Naive B cell (primary cell): ENCODE results near the gene C10orf95. TPM values are rescaled to one million over a fixed set of nuclear protein-coding genes. Genes with fewer than 3 reads are reported as not detected.
A peak's percentile ranks its signal among the peaks of the same experiment; 100 is the strongest.

Experiments used
- ATAC-seq, 2 donors: fragments of 150-1000 bp; cut with Tn5 transposase; 2 replicates each; pipeline ENCODE4 v1.10.0; 2021; ENCODE audit warnings: low read depth in 2 of 2, mild to moderate bottlenecking in 2 of 2, moderate library complexity in 2 of 2
- DNase-seq: peaks from one replicate; pipeline ENCODE4 v3.0.0; 2022
- H3K27ac Mint-ChIP-seq, 6 donors: one replicate each; pipeline ENCODE4 v1.8.0; 2020 to 2022; ENCODE audit warnings: mild to moderate bottlenecking in 6 of 6, mixed read lengths in 6 of 6, moderate library complexity in 5 of 6, inconsistent platforms in 2 of 6
- H3K27me3 Mint-ChIP-seq, 3 donors: one replicate each; pipeline ENCODE4 v1.8.0; 2021 to 2022; ENCODE audit warnings: mixed read lengths in 3 of 3, mild to moderate bottlenecking in 1 of 3
- H3K36me3 Mint-ChIP-seq, 2 donors: one replicate each; pipeline ENCODE4 v1.8.0; 2020 to 2022; ENCODE audit warnings: mixed read lengths in 2 of 2, inconsistent platforms in 1 of 2, mild to moderate bottlenecking in 1 of 2
- H3K4me1 Mint-ChIP-seq, 3 donors: one replicate each; pipeline ENCODE4 v1.8.0; 2020 to 2022; ENCODE audit warnings: mixed read lengths in 3 of 3, inconsistent platforms in 1 of 3, mild to moderate bottlenecking in 1 of 3, moderate library complexity in 1 of 3
- H3K4me3 Mint-ChIP-seq, 8 donors: one replicate each; pipeline ENCODE4 v1.8.0; 2020 to 2022; ENCODE audit warnings: mild to moderate bottlenecking in 8 of 8, mixed read lengths in 8 of 8, moderate library complexity in 8 of 8, inconsistent platforms in 2 of 8
- H3K9me3 Mint-ChIP-seq, 7 donors: one replicate each; pipeline ENCODE4 v1.8.0; 2020 to 2022; ENCODE audit warnings: mixed read lengths in 7 of 7, mild to moderate bottlenecking in 5 of 7, inconsistent platforms in 2 of 7, moderate library complexity in 1 of 7
- polyA plus RNA-seq, 6 donors: library from polyadenylated mRNA; unstranded; fragments of 300-500 nt; fragmentation: Illumina TruSeq; gene quantifications; one replicate each; pipeline ENCODE4 v1.2.3, GENCODE V29; 2021; ENCODE audit warnings: low read depth in 6 of 6

The C10orf95 gene
- polyA plus RNA-seq, 6 donors from 2014 or later, result 0.29 to 1.9 (median 0.99) TPM

- peak overlapping the region in 4 of 8 donors; percentile 15 to 29 (median 22) for H3K4me3 Mint-ChIP-seq
- no peaks in the 10 kb centered on the region for H3K9me3 Mint-ChIP-seq
- H3K27me3 Mint-ChIP-seq, result peaks cover 0 to under 1% (median 0%) of the 10 kb centered on the region in 3 donors
- no peaks in the 10 kb centered on the region for H3K36me3 Mint-ChIP-seq
- no peak overlapping the region for H3K27ac Mint-ChIP-seq
- H3K4me1 Mint-ChIP-seq, result peaks cover 33 to 48% (median 45%) of the 10 kb centered on the region in 3 donors
- ATAC-seq (no peak), DNase-seq (no peak)
Measured at GRCh38 chr10:102424145-102424544, 27.2 kb downstream of the C10orf95 start.

DNA sequence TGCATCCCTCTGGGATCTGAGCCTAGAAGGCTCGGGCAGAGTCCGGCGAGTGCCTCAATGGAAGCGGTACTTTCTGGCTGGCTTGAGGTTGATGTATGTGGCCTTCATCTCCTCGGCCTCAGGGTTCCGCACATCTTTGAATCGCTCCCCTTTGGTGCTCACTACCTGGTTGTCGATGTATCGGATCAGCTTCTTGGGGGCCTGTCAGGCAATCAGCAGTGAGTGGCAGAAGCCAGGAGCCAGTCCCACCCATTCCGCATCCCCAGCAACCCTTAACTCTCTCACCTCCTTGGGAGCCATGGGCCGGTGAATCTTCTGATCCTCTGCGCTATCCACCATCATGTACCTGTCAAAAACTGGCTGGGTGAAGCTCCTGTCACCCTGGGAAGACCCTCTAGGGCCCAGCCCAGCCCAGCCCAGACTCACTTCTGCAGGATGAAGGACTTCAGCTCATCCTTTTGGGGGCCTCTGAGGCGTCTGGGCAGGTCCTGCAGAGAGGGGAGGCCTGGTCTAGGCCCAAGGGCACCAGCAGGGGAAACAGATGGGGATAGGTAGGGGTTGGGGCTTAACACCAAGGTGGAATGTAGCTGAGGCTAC, 27.9 kb downstream of the C10orf95 start:
- Mint-ChIP-seq H3K9me3 (no peaks in the 10 kb centered on the region), H3K4me1 (peaks cover 36 to 51% (median 49%) of the 10 kb centered on the region in 3 donors), H3K4me3 (peak overlapping the region in 5 of 8 donors; percentile 47 to 99 (median 94)), H3K27ac (peak overlapping the region in 3 of 6 donors; percentile 26 to 86 (median 34)), H3K27me3 (peaks cover 0 to 6% (median under 1%) of the 10 kb centered on the region in 3 donors), H3K36me3 (no peaks in the 10 kb centered on the region)
- DNase-seq, result no peak
- no peak for ATAC-seq

- Mint-ChIP-seq H3K36me3 (no peaks in the 10 kb centered on the region), H3K9me3 (no peaks in the 10 kb centered on the region), H3K4me1 (peaks cover 34 to 55% (median 55%) of the 10 kb centered on the region in 3 donors), H3K4me3 (peak overlapping the region; percentile 88 to 100 (median 99)), H3K27ac (peak overlapping the region in 3 of 6 donors; percentile 20 to 73 (median 69)), H3K27me3 (peaks cover 7 to 14% (median 8%) of the 10 kb centered on the region in 3 donors)
- DNase-seq (peak; percentile 52), ATAC-seq (peak; percentile 15 to 17)
Measured at GRCh38 chr10:102422545-102423129, 28.7 kb downstream of the C10orf95 start.

GRCh38 chr10:102421757-102422512, 29.4 kb downstream of the C10orf95 start:
- H3K27me3 Mint-ChIP-seq, result peaks cover 12 to 22% (median 16%) of the 10 kb centered on the region in 3 donors
- H3K27ac Mint-ChIP-seq, result peak overlapping the region in 4 of 6 donors; percentile 42 to 84 (median 71)
- H3K36me3 Mint-ChIP-seq, result no peaks in the 10 kb centered on the region
- H3K9me3 Mint-ChIP-seq, result no peaks in the 10 kb centered on the region
- peak overlapping the region; percentile 94 to 100 (median 99) for H3K4me3 Mint-ChIP-seq
- ATAC-seq (peak; percentile 3 to 8), DNase-seq (no peak)
- H3K4me1 Mint-ChIP-seq, result peaks cover 28 to 51% (median 51%) of the 10 kb centered on the region in 3 donors

DNA sequence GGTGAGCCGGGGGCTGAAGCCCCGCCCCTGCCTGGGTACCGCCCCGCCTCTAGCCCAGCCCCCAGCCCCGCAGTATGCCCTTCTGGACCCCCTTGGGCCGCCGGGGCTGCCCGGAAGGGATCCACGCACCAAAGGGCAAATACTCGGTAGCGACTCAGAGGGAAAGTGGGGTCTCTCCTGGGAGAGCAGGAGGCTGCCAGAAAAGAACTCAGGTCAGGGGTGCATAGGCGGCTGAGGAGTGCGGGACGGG, 29.9 kb downstream of the C10orf95 start:
- Mint-ChIP-seq H3K27ac (peak overlapping the region in 2 of 6 donors; percentile 61 to 84), H3K9me3 (no peaks in the 10 kb centered on the region), H3K36me3 (no peaks in the 10 kb centered on the region), H3K27me3 (peaks cover 15 to 27% (median 21%) of the 10 kb centered on the region in 3 donors), H3K4me1 (peaks cover 27 to 50% (median 47%) of the 10 kb centered on the region in 3 donors), H3K4me3 (peak overlapping the region; percentile 94 to 100 (median 99))
- DNase-seq, result no peak
- ATAC-seq, result no peak

DNA sequence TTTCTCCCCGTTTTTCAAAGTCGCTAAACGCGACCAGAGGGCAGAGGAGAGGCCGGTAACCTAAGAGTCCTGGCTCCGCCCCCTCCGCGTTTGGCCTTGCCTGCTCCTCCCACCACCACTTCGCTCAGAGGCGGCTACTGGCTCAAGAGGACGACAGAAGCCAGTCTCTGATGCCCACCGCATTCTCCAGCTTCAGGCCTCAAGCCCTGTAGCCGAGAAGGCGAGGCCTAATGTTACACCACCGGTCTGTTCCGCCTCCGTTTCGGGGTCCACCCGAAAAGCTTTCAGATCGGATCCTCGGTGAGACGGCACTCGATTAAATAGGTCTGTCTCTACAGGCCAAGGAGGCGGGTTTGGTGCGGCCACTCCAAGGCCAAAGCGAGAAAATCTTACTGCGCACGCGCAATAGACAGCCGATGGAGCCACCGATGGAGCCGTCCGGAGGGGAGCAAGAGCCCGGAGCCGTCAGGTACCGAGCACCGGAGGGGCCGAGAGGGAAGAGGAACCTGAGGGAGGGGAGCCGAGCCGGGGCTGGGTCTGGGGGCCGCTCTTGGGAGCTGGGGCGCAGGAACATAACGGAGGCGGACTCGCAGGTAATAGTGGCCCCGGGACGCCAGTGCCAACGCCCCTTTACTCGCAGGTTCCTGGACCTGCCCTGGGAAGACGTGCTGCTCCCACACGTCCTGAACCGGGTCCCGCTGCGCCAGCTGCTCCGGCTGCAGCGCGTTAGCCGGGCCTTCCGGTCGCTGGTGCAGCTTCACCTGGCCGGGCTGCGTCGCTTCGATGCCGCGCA, 30.4 kb downstream of the C10orf95 start, which contains the start of gene FBXL15:
Gene FBXL15, plus strand, starts transcription at position 123 of the 793 bp plus-strand sequence. Its CDS starts 294 bp downstream, at position 417.
- Mint-ChIP-seq H3K9me3 (no peaks in the 10 kb centered on the region), H3K36me3 (peaks cover 0 to 4% of the 10 kb centered on the region in 2 donors), H3K27ac (peak within 1 kb of the TSS; percentile 84 to 98 (median 94)), H3K4me1 (peaks cover 26 to 45% (median 42%) of the 10 kb centered on the region in 3 donors), H3K27me3 (peaks cover 18 to 32% (median 26%) of the 10 kb centered on the region in 3 donors), H3K4me3 (peak within 1 kb of the TSS; percentile 94 to 100 (median 99))
- DNase-seq (peak; percentile 96), ATAC-seq (peak; percentile 78 to 81)

- H3K9me3 Mint-ChIP-seq, result no peaks in the 10 kb centered on the region
- H3K36me3 Mint-ChIP-seq, result peaks cover 0 to 7% of the 10 kb centered on the region in 2 donors
- peaks cover 24 to 41% (median 38%) of the 10 kb centered on the region in 3 donors for H3K4me1 Mint-ChIP-seq
- no peak for DNase-seq
- H3K27ac Mint-ChIP-seq, result peak overlapping the region; percentile 84 to 98 (median 94)
- no peak for ATAC-seq
- H3K27me3 Mint-ChIP-seq, result peaks cover 19 to 38% (median 32%) of the 10 kb centered on the region in 3 donors
- peak overlapping the region; percentile 94 to 100 (median 99) for H3K4me3 Mint-ChIP-seq
Measured at GRCh38 chr10:102420181-102420713, 31.1 kb downstream of the C10orf95 start.

DNA sequence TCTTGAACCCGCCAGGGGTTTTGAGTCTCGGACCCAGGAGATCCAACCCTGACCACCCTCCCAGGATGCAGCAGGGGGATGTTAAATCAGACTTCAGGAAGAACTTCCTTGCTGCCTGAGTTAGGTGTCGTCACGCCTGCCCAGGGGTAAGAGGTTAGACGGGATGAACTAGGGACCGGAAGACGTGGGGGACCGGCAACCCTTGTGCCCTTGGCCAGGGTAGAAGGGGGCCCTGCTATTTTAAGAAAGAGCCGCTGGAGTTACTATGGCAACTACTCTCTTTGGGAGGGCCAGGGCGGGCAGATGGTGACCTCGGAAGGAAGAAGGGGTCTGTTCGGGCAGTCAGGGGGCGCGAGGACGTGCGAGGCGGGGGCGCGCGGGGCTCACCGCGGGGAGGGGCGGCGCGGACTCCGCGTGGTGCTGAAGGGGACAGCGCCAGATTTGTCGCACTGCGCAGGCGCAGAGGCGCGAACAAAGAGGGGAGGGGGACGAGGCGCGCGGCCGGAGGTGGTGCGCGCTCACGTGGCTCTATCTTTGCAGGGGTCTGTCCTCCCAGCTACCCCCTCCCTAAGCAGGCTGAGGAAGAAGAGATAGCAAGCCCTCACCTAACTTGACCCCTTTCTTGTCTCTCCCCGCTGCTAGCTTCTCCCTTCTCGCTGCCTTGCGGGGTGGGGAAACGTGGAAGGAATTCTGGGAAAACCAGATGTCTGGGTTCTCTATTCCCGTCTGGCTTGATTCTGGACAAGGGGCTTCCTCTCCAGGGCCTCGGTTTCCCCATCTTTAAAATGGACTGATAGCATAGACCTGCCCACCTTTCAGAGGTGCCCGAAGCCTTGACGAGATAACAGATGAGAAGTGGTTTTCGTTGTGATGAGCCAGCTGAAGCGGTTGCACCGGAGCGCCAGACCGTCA, 31.8 kb downstream of the C10orf95 start:
- peak; percentile 60 for DNase-seq
- Mint-ChIP-seq H3K36me3 (peaks cover 0 to 7% of the 10 kb centered on the region in 2 donors), H3K9me3 (no peaks in the 10 kb centered on the region), H3K27me3 (peaks cover 19 to 44% (median 38%) of the 10 kb centered on the region in 3 donors), H3K27ac (peak overlapping the region in 3 of 6 donors; percentile 41 to 80 (median 60)), H3K4me1 (peaks cover 24 to 43% (median 41%) of the 10 kb centered on the region in 3 donors), H3K4me3 (peak overlapping the region; percentile 94 to 100 (median 99))
- no peak for ATAC-seq

DNA sequence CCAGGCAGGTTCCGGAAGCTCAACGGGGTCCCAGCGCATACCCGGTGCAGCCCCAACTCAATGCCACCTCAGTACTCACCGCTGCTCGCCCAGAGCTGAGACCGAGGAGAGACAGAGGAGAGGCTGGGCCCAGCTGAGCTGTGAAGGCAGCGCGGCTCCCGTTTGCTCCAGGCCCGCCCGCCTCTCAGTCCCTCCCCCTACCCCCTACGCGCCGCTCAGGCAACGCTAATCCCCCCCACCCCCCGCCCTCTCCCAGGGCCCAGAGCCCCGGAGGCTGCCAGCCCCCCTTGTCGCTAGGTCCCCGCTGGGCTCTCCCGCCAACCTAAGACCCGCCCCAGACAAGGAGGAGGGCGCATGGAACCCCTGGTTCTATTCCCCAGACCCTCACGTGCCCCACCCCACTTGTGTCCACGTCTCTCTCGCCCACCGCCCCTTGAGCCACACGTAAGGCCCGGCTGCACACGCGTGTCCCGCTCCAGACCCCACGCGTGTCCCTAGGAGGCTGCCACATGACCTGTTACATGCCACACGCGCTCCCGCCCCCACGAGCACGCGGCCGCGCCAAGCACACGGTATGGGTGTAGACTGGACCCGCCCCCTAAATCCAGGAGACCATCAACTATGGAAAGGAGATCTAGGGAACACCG, 32.6 kb downstream of the C10orf95 start, which contains the start of gene PSD:
Gene PSD, minus strand, starts transcription at position 164 of the 647 bp plus-strand sequence. CDS start 1,747 bp downstream, outside the sequence.
- H3K4me1 Mint-ChIP-seq, result peaks cover 24 to 43% (median 41%) of the 10 kb centered on the region in 3 donors
- H3K27ac Mint-ChIP-seq, result peak within 1 kb of the TSS in 3 of 6 donors; percentile 41 to 80 (median 60)
- H3K9me3 Mint-ChIP-seq, result no peaks in the 10 kb centered on the region
- peak within 1 kb of the TSS; percentile 86 to 100 (median 98) for H3K4me3 Mint-ChIP-seq
- H3K27me3 Mint-ChIP-seq, result peaks cover 25 to 52% (median 44%) of the 10 kb centered on the region in 3 donors
- no peak for ATAC-seq
- no peak for DNase-seq
- peaks cover 0 to 7% of the 10 kb centered on the region in 2 donors for H3K36me3 Mint-ChIP-seq

DNA sequence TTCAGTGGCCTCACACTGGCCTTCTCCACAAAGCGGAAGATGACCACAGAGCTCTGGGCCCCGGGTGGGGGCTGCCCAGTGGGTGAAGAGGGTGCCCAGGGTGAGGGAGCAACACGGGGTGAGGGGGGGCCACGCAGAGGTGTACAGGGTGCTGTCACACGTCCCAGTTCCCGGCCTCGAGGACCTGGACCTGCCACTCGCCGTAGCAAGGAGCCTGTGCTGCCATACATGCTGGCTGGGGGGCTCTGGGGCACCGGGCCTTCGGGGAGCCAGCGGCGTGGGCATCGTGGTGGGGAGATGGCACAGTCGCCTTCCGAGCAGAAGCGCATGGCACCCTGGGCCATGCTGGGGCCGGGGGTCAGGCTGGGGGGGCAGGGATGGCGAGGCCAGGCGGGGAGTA, 34.6 kb downstream of the C10orf95 start:
- peaks cover 0 to 7% of the 10 kb centered on the region in 2 donors for H3K36me3 Mint-ChIP-seq
- peaks cover 35 to 73% (median 58%) of the 10 kb centered on the region in 3 donors for H3K27me3 Mint-ChIP-seq
- H3K4me1 Mint-ChIP-seq, result peaks cover 25 to 40% (median 28%) of the 10 kb centered on the region in 3 donors
- ATAC-seq (no peak), DNase-seq (no peak)
- no peak overlapping the region for H3K27ac Mint-ChIP-seq
- H3K4me3 Mint-ChIP-seq, result no peak overlapping the region
- H3K9me3 Mint-ChIP-seq, result no peaks in the 10 kb centered on the region

DNA sequence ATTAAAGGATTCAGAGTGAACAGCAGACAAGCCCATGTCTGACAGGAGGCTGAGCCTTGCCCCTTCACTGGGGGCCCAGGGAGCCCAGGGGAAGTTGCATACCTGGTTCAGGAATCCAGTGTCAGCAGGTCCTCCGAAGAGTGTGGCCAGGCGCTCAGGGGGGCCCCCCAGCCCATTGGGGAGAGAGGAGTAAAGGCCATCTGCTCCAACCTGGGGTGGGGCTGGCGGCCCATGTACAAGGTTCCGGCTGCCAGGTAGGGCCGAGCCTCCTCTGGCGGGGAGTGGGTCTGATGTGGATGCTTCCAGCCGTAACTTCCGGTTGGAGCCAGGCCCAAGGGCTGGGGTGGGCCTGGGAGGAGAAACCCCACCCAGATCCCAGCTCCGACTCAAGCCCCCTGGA, 35.1 kb downstream of the C10orf95 start:
- peaks cover 0 to 11% of the 10 kb centered on the region in 2 donors for H3K36me3 Mint-ChIP-seq
- H3K4me3 Mint-ChIP-seq, result peak overlapping the region in 1 of 8 donors; percentile 52
- peaks cover 38 to 77% (median 62%) of the 10 kb centered on the region in 3 donors for H3K27me3 Mint-ChIP-seq
- DNase-seq (no peak), ATAC-seq (no peak)
- H3K9me3 Mint-ChIP-seq, result no peaks in the 10 kb centered on the region
- peaks cover 29 to 45% (median 31%) of the 10 kb centered on the region in 3 donors for H3K4me1 Mint-ChIP-seq
- no peak overlapping the region for H3K27ac Mint-ChIP-seq
